ENCODE data around the gene VPS11.

DNA sequence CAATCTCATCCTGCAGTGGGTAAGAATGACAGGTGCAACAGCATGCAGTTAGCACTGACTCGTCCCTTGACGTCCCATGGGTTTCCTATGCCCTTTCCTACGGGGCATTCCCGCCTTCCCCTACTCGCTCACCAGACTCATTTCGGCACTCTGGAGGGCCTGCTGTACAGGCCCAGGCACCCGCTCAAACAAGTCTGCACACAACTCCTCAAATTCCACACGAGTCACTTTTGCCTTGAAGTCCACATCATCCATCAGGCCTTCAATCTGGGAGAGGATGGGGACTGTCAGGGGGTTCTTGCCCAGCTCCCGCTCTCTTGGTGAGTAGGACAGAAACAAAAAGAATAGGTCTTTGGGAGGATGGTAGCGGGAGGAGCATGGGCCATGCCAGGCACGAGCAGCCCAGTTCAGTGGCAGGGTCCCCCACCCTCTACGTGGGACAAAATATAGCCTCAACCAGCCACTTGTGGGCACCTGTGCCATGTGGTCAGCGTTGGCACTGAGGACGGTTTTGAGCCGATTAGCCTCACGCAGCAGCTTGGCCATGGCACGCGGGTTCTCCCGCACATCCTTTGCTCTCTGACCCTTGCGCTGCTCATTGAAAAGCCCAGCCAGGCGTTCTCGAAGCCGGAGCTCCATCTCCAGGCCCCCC, 15.3 kb upstream of the VPS11 start:
- TF ChIP-seq, protein P1, sequence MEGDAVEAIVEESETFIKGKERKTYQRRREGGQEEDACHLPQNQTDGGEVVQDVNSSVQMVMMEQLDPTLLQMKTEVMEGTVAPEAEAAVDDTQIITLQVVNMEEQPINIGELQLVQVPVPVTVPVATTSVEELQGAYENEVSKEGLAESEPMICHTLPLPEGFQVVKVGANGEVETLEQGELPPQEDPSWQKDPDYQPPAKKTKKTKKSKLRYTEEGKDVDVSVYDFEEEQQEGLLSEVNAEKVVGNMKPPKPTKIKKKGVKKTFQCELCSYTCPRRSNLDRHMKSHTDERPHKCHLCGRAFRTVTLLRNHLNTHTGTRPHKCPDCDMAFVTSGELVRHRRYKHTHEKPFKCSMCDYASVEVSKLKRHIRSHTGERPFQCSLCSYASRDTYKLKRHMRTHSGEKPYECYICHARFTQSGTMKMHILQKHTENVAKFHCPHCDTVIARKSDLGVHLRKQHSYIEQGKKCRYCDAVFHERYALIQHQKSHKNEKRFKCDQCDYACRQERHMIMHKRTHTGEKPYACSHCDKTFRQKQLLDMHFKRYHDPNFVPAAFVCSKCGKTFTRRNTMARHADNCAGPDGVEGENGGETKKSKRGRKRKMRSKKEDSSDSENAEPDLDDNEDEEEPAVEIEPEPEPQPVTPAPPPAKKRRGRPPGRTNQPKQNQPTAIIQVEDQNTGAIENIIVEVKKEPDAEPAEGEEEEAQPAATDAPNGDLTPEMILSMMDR (IDR thresholded peaks at IDR 0.05) = no peak
- no peak for TF ChIP-seq POLR2A (IDR thresholded peaks at IDR 0.05)
